Psoas muscle (tissue), 8 donors: ENCODE data around the gene PLXDC2. TPM values are rescaled to one million over a fixed set of nuclear protein-coding genes. Genes with fewer than 3 reads are reported as not detected.

Source experiments
- ATAC-seq, 4 donors: fragments of 200-7000 bp; cut with Tn5 transposase; one replicate each; pipeline ENCODE4 v1.9.1; 2020; ENCODE audit warnings: moderate library complexity in 3 of 4, mild to moderate bottlenecking in 2 of 4
- DNase-seq, 2 donors: peaks; one replicate each; pipeline ENCODE4 v3.0.0-alpha.2; 2020
- H3K27ac ChIP-seq: fragments of 200-600 bp; one replicate; pipeline ENCODE4 v1.8.0; 2022
- H3K27me3 ChIP-seq, 3 donors: fragments of 200-600 bp in 1 of 3; one replicate each; pipeline versions ENCODE4 v1.6.1 to v1.8.0; 2013 to 2022; ENCODE audit warnings: low read length in 2 of 3, mild to moderate bottlenecking in 2 of 3, moderate library complexity in 1 of 3; ENCODE audit not compliant: insufficient read depth in 3 of 3
- H3K36me3 ChIP-seq, 2 donors: fragments of 200-600 bp in 1 of 2; one replicate each; pipeline versions ENCODE4 v1.6.1 to v1.8.0; 2013 to 2022; ENCODE audit warnings: low read depth in 1 of 2, mild to moderate bottlenecking in 1 of 2, moderate library complexity in 1 of 2; ENCODE audit not compliant: insufficient read depth in 1 of 2
- H3K4me1 ChIP-seq: fragments of 200-600 bp; one replicate; pipeline ENCODE4 v1.8.0; 2022
- H3K4me3 ChIP-seq: fragments of 200-600 bp; one replicate; pipeline ENCODE4 v1.8.0; 2022; ENCODE audit warnings: mild to moderate bottlenecking
- H3K9me3 ChIP-seq: fragments of 200-600 bp; one replicate; pipeline ENCODE4 v1.8.0; 2022
- CTCF ChIP-seq: fragments of 200-600 bp; IDR thresholded peaks from one replicate; pipeline ENCODE4 v1.8.0; 2022; ENCODE audit warnings: antibody characterized with exemption
- WGBS, 3 donors: extraction: QIAGEN DNeasy Blood & Tissue Kit; methylation state at CpG; one replicate each; pipeline versions ENCODE4 v1.1.6 to v1.1.7; 2013; 5-methylcytosine and 5-hydroxymethylcytosine counted together
- intact Hi-C, 2 donors: fragments of 100-400 bp; cut with DNase I; formaldehyde crosslinking; loops; one replicate each; pipeline versions ENCODE4 v1.11.0 to v1.14.2; 2022
- polyA plus RNA-seq, 3 donors: library from polyadenylated mRNA; stranded (reverse); fragments of 200-250 nt; gene quantifications; one replicate each; pipeline ENCODE4 v1.2.3, GENCODE V29; 2013
- total RNA-seq, 4 donors: library from RNA; stranded (reverse); fragmentation: NEBNext Ultra II Directional in 2 of 4; extraction: Animal tissue kit (Norgen Biotek cat#: 25700) in 2 of 4; gene quantifications; one replicate each; pipeline versions ENCODE4 v1.2.1 to v1.2.4, GENCODE V29; 2021 to 2023
- donor health status: healthy with polysubstance abuse.
- donor health status: DM: no; HTN: no; CAD: no; lungs with moderate emphysema.
- donor health status: Bipolar disorder and iron deficiency.
- donor health status: healthy.
- donor health status: DM: yes; HTN: yes; CAD: no.
- donor health status: DM: no; HTN: no; CAD: no.
- donor health status: DM: no; HTN: no; CAD: no.
- donor health status: DM: yes; HTN: yes; CAD: no.

The PLXDC2 gene
- total and polyA plus RNA-seq, 7 donors: 2.3 to 21.4 (median 9.2) TPM

- no peak overlapping the region for H3K27ac ChIP-seq
- no peaks in the 10 kb centered on the region for H3K27me3 ChIP-seq
- H3K4me3 ChIP-seq: no peak overlapping the region
- TF ChIP-seq CTCF: no peak
- ATAC-seq (peak in 1 of 4 donors; percentile 30), DNase-seq (no peak)
- 71 to 82% (median 74%) methylated on average over 4 of the region's 4 CpGs for WGBS, 3 donors
- intact Hi-C loops: loop anchor here in 1 of 2 donors (5.0 kb wide), 1 partner anchor 129 kb away; the partner anchor contains the start of gene PLXDC2
- H3K36me3 ChIP-seq: no peaks in the 10 kb centered on the region
- peaks cover 36% of the 10 kb centered on the region for H3K4me1 ChIP-seq
- H3K9me3 ChIP-seq: no peaks in the 10 kb centered on the region
These were observed 130.0 kb downstream of the PLXDC2 start for GRCh38 chr10:19946245-19946644.

- Histone ChIP-seq H3K27me3 (no peaks in the 10 kb centered on the region), H3K4me1 (peaks cover 36% of the 10 kb centered on the region), H3K36me3 (no peaks in the 10 kb centered on the region), H3K27ac (no peak overlapping the region), H3K4me3 (no peak overlapping the region), H3K9me3 (no peaks in the 10 kb centered on the region)
- intact Hi-C loops: loop anchor here in 1 of 2 donors (5.0 kb wide), 1 partner anchor 129 kb away; the partner anchor contains the start of gene PLXDC2
- WGBS, 3 donors: 79 to 92% (median 86%) methylated on average over 8 of the region's 8 CpGs
- ATAC-seq (no peak), DNase-seq (no peak)
- no peak for TF ChIP-seq CTCF
These were observed 130.6 kb downstream of the PLXDC2 start for GRCh38 chr10:19946791-19947190.

- DNase-seq (no peak), ATAC-seq (peak in 1 of 4 donors; percentile 38)
- H3K27ac ChIP-seq: peak overlapping the region; percentile 6
- no peak for TF ChIP-seq CTCF
- no peaks in the 10 kb centered on the region for H3K9me3 ChIP-seq
- no peaks in the 10 kb centered on the region for H3K36me3 ChIP-seq
- H3K4me1 ChIP-seq: peaks cover 36% of the 10 kb centered on the region
- intact Hi-C loops: loop anchor here in 1 of 2 donors (5.0 kb wide), 1 partner anchor 130 kb away; the partner anchor contains the start of gene PLXDC2
- no peak overlapping the region for H3K4me3 ChIP-seq
- WGBS, 3 donors: 19 to 25% (median 20%) methylated on average over 3 of the region's 3 CpGs
- no peaks in the 10 kb centered on the region for H3K27me3 ChIP-seq
These were observed 131.0 kb downstream of the PLXDC2 start for GRCh38 chr10:19947215-19947614.

- no peak for ATAC-seq
- Histone ChIP-seq H3K27me3 (no peaks in the 10 kb centered on the region), H3K4me3 (no peak overlapping the region), H3K4me1 (peaks cover 36% of the 10 kb centered on the region), H3K27ac (peak overlapping the region; percentile 6), H3K36me3 (no peaks in the 10 kb centered on the region), H3K9me3 (no peaks in the 10 kb centered on the region)
- no peak for TF ChIP-seq CTCF
- 66 to 70% (median 70%) methylated on average over 2 of the region's 2 CpGs for WGBS, 3 donors
- no peak for DNase-seq
- intact Hi-C loops: loop anchor here in 1 of 2 donors (5.0 kb wide), 1 partner anchor 130 kb away; the partner anchor contains the start of gene PLXDC2
These were observed 131.4 kb downstream of the PLXDC2 start for GRCh38 chr10:19947656-19948055.
